UCSD-AML1 (cell line): ENCODE measurements around the gene KLHDC10.
"Not testable (repeated sequence)": the region's sequence is repeated elsewhere in the genome, so short reads cannot be mapped to it uniquely, and the experiment has no call there.

Experiments
- DNase-seq: peaks from one replicate; lab custom pipeline; 2025; ENCODE audit not compliant: unreplicated experiment; lab: John Stamatoyannopoulos, UW

Gene KLHDC10

GRCh38 chr7:130113887-130114286 lies 43.6 kb downstream of the KLHDC10 start:
- DNase-seq: no peak

GRCh38 chr7:130114374-130114773 lies 44.0 kb downstream of the KLHDC10 start:
- DNase-seq: no peak

GRCh38 chr7:130114776-130115175 lies 44.4 kb downstream of the KLHDC10 start:
- no peak for DNase-seq

- no peak for DNase-seq
These were observed 48.0 kb downstream of the KLHDC10 start for GRCh38 chr7:130118294-130118693.

- DNase-seq: no peak
These were observed 48.5 kb downstream of the KLHDC10 start for GRCh38 chr7:130118801-130119200.

GRCh38 chr7:130123501-130123900 lies 53.2 kb downstream of the KLHDC10 start:
- DNase-seq: no peak

GRCh38 chr7:130124711-130125110 lies 54.4 kb downstream of the KLHDC10 start:
- no peak for DNase-seq

- not testable (repeated sequence) for DNase-seq
These were observed 56.5 kb downstream of the KLHDC10 start for GRCh38 chr7:130126840-130127239.

- no peak for DNase-seq
These were observed 57.1 kb downstream of the KLHDC10 start for GRCh38 chr7:130127404-130127803.

GRCh38 chr7:130127821-130128317 lies 57.5 kb downstream of the KLHDC10 start:
- no peak for DNase-seq

- DNase-seq: no peak
These were observed 58.7 kb downstream of the KLHDC10 start for GRCh38 chr7:130129011-130129411.

- DNase-seq: no peak
These were observed 61.0 kb downstream of the KLHDC10 start for GRCh38 chr7:130131191-130131834.

- no peak for DNase-seq
These were observed 61.9 kb downstream of the KLHDC10 start for GRCh38 chr7:130131964-130132875.

- no peak for DNase-seq
These were observed 62.9 kb downstream of the KLHDC10 start for GRCh38 chr7:130133029-130133782.

GRCh38 chr7:130134106-130134636 lies 63.8 kb downstream of the KLHDC10 start:
- no peak for DNase-seq

- no peak for DNase-seq
These were observed 64.4 kb downstream of the KLHDC10 start for GRCh38 chr7:130134726-130135125.

- no peak for DNase-seq
These were observed 65.2 kb downstream of the KLHDC10 start for GRCh38 chr7:130135208-130136205.

GRCh38 chr7:130136579-130137167 lies 66.3 kb downstream of the KLHDC10 start:
- no peak for DNase-seq

GRCh38 chr7:130137207-130137606 lies 66.9 kb downstream of the KLHDC10 start:
- DNase-seq: no peak
